Mucosa of gallbladder (tissue), 1 donor: Measurements from ENCODE around the gene SMARCC1. TPM values are rescaled to one million over a fixed set of nuclear protein-coding genes. Genes with fewer than 3 reads are reported as not detected.
"Not testable (repeated sequence)": the region's sequence is repeated elsewhere in the genome, so short reads cannot be mapped to it uniquely, and the experiment has no call there.

Source experiments
- DNase-seq: peaks from one replicate; pipeline ENCODE4 v3.0.0-alpha.2; 2020; ENCODE audit warnings: low spot score
- total RNA-seq: library from RNA; stranded (reverse); gene quantifications from one replicate; pipeline ENCODE4 v1.2.1, GENCODE V29; 2021
- donor health status: DM: no; HTN: no; CAD: no.

SMARCC1 gene
- total RNA-seq, 1 donor from 2014 or later: 68.7 TPM

DNA sequence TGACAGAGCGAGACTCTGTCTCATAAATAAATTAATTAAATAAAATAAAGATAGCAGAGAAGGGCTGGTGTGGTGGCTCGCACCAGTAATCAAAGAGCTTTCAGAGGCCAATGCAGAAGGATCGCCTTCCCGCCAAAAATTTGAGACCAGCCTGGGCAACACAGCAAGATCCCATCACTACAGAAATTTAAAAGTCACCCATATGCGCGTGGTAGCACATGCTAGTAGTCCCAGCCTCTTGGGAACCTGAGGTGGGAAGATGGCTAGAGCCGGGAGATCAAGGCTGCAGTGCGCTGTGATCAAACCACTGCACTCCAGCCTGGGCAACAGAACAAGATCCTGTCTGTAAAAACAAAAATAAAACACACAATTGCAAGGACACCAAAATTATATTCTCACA lies 9.6 kb downstream of the SMARCC1 start:
- no peak for DNase-seq

DNA sequence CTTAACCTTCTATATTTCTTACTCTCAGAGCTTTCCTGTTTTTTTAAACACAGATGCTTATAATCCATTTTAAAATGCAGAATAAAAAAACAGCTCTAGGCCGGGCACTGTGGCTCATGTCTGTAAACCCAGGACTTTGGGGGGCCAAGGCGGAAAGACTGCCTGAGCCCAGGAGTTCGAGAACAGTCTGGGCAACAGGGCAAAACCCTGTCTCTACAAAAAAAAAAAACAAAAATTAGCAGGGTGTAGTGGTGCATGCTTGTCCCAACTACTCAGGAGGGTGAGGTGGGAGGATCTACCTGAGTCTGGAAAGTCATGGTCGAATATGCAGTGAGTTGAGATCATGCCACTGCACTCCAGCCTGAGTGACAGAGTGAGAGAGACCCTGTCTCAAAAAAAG lies 15.5 kb downstream of the SMARCC1 start:
- no peak for DNase-seq

DNA sequence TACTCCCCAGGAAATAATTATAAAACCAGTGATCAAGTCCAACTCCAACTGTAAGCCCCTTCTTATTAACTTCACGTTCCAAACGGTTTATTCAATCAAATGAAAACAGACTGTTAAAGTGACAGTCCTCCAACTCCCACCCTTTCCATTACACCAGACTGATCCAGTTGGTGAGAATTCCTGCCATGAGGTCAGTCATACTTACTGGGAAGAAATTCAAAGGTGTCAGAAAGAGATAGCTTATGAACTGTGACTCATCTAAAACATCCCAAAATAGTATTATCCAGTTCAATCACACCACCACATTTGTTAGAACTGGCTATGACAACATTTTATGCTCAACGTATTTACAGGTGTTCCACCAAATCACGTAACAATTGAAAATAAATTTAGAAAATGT lies 19.5 kb downstream of the SMARCC1 start:
- no peak for DNase-seq

DNA sequence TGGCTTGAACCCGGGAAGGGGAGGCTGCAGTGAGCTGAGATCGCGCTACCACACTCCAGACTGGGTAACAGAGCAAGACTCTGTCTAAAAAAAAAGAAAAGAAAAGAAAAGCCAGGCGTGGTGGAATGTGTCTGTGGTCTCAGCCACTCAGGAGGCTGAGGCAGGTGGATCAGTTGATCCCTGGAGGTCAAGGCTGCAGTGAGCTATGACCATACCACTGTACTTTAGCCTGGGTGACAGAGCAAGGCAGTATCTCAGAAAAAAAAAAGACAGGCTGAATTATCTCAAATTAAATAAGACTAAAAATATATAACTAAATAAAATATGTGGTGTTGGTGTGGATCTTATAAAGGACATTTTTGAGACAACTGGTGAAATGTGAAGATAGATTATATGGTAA lies 20.6 kb downstream of the SMARCC1 start:
- DNase-seq: no peak

DNA sequence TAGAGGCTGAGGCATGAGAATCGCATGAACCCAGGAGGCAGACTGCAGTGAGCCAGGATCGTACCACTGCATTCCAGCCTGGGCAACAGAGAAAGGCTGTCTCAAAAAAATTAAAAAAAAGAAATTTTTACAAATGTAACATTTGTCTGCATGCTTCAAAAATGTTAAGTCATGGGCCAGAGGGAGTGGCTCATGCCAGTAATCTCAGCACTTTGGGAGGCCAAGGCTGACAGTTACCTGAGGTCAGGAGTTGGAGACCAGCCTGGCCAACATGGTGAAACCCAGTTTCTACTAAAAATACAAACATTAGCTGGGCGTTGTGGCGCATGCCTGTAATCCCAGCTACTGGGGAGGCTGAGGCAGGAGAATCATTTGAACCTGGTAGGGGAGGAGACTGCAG lies 21.5 kb downstream of the SMARCC1 start:
- not testable (repeated sequence) for DNase-seq

DNA sequence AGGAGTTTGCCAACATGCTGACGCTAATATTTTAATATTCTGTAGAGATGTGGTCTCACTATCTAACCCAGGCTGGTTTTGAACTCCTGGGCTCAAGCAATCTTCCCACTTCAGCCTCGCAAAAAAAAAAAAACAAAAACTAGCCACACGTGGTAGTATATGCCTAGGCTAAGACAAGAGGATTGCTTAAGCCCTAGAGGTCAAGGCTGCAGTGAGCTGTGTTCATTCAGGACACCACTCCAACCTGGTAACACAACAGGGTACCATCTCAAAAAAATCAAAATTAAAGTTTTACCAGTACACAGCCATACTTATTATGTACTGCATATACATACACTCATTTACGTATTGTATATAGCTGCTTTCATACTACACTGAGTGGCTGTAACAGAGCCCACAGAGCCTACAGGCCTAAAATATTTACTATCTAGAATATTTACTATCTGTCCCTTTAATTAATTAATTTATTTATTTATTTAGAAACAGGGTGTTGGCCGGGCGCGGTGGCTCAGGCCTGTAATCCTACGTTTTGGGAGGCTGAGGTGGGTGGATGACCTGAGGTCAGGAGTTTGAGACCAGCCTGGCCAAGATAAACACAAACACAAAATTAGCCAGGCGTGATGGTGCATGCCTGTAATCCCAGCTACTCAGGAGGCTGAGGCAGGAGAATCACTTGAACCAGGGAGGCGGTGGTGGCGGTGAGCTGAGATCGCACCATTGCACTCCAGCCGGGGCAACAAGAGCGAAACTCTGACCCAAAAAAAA lies 23.2 kb downstream of the SMARCC1 start:
- DNase-seq: no peak

DNA sequence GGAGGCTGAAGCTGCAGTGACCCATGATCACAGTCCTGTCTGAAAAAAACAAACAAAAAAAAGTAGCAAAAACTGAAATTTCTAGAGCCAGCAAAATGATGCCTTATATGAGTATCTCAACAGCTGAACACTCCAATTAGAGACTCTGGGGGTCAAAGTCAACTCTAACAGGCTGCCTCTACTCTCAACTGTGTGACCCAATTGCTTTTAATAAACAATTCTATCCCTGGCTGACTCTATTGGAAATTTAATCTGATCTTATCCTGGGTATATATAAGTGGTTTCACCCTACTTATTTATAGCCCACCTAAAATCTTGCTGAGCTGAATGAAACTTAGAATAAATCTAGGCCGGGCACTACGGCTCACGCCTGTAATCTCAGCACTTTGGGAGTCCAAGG lies 29.0 kb downstream of the SMARCC1 start:
- DNase-seq: no peak

DNA sequence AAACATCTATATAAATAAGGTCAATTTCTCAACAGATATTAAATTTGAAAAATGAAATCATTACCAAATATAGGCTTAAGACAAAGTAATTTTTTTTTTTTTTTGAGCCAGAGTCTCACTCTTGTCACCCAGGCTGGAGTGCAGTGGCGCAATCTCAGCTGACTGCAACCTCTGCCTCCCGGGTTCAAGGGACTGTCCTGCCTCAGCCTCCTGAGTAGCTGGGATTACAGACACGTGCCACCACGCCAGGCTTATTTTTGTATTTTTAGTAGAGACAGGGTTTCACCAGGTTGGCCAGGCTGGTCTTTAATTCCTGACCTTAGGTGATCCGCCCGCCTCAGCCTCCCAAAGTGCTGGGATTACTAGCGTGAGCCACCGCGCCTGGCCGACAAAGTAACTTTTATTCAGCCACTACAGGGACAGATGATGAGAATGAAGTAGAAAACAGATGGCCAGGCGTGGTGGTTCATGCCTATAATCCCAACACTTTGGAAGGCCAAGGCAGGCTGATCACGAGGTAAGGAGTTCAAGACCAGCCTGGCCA lies 30.8 kb downstream of the SMARCC1 start:
- DNase-seq: not testable (repeated sequence)

DNA sequence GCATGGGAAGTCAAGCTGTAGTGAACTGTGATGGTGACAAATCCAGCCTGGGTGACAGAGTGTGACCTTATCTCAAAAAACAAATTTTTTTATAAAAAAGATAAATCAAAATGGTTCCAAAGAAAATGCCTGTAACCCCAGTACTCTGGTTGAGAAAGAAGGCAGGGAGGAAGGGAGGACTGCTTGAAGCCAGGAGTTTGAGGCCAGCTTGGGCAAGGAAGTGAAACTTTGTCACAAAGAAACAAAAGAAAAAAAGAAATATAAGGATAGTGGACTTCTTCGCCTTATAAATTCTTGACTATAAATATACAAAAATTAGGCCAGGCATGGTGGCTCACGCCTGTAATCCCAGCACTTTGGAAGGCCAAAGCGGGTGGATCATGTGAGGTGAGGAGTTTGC lies 34.1 kb downstream of the SMARCC1 start:
- DNase-seq: no peak

DNA sequence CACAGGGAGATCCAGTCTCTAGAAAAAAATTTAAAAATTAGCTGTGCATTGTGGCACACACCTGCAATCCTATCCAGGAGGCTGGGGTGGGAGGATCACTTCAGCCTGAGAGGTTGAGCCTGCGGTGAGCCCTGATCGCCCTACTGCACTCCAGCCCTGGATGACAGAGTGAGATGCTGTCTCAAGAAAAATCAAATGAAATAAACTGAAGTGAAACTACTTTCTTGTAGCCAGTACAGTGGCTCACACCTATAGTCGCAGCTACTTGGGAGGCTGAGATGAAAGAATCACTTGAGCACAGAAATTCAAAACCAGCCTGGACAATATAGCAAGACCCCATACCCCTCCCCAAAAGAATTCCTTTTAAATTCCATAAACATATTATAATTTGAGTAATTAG lies 35.4 kb downstream of the SMARCC1 start:
- DNase-seq: no peak

DNA sequence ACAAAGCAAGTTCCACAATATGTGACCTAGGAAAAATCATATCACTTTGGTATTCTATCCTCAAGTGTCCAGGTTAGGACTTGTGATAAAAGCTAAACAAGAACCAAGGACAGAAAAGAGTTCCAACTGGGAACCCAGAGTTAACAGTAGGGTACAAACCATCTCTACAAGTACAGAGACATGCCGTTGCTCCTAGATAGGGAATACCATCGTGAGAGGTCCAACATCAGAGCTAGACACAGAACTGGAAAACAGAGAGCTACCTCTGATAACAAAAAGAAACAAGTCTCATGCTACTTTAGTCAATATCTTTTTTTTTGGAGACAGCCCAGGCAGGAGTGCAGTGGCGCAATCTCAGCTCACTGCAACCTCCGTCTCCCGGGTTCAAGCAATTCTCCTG lies 37.8 kb downstream of the SMARCC1 start:
- DNase-seq: no peak

DNA sequence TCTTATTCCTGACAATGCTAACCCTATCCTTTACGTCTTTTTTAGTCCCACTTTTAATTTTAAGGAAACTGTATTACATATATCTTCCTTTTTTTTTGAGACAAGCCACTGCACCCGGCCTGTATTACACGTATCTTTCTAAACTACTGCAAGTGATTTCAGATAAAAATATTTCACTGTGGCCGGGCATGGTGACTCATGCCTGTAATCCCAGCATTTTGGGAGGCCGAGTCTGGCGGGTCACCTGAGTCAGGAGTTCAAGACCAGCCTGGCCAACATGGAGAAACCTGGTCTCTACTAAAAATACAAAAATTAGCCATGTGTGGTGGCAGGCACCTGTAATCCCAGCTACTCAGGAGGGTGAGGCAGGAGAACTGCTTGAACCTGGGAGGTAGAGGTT lies 38.3 kb downstream of the SMARCC1 start:
- not testable (repeated sequence) for DNase-seq

DNA sequence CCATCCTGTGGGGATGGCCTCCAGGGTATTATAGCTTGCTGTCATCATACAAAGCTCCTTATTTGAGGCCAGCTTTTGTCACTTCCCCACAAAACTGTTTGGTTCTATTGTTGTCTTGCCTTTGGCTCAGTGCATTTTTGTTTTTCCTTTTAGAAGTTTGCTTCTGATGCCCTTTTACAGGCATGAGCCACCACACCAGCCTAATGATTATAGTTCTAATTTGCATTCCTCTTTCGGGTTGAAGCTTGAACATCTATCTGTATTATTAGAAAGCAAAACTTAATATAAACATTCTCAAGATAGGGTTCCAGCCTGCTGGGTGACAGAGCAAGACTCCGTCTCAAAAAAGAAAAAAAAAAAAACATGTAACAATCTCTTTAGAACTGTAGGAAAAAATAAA lies 39.8 kb downstream of the SMARCC1 start:
- DNase-seq: no peak

DNA sequence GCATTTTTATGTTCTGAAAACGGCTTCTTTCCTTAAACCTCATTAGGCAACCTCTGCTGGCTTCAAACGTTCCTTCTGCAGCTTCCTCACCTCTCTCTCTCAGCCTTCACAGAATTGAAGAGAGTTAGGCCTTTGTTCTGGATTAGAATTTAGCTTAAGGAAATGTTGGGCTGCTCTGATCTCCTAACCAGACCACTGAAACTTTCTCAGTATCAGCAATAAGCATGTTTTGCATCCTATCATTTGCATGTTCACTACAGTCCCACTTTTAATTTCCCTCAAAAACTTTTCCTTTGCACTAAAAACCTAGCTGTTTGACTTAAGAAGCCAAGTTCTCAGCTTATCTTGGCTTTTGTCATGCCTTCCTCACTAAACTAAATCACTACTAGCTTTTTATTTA lies 49.5 kb downstream of the SMARCC1 start:
- no peak for DNase-seq

DNA sequence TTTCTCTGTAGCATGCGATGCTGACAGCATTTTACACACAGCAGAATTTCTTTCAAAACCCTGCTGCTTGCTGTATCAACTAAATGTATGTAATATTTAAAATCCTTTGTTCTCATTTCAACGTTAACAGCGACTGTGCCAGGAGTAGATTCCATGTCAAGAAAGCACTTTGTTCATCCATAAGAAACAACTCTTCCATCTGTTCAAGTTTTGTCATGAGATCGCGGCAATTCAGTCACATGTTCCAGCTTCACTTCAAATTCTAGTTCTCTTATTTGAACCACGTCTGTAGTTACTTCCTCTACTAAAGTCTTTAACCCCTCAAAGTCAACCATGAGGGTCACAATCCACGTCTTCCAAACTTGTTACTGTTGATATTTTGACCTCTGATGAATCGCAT lies 50.6 kb downstream of the SMARCC1 start:
- DNase-seq: no peak

DNA sequence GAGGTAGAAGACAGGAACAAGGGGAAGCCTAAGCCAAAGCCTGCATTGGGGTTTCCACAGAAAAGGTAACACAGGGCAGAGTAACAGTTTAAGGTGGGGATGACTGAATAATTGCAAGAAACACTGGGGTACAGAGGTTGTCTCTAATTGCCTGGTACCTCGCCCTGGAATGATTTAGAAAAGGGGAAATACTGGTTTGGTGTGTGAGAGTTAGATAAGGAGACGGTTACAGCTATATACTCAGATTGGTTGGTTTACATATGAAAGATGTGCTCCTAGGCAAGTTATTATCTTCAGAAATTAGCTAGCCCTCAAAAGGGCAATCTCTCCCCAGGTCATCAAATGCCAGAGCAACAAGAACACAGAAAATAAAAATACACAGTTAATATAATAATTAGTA lies 58.8 kb downstream of the SMARCC1 start:
- DNase-seq: no peak

DNA sequence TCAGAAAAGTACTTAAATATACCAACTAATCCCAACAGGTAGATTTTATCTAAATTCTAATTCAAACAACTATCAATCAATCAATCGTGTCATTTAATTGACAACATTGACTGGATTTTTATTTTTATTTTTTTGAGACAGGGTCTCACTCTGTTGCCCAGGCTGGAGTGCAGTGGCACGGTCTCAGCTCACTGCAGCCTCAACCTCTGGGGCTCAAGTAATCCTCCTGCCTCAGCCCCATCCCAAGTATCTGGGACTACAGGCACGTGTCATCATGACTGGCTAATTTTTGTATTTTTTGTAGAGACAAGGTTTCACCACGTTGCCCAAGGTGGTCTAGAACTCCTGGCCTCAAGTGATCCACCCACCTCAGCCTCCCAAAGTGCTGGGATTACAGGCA lies 64.2 kb downstream of the SMARCC1 start:
- not testable (repeated sequence) for DNase-seq

DNA sequence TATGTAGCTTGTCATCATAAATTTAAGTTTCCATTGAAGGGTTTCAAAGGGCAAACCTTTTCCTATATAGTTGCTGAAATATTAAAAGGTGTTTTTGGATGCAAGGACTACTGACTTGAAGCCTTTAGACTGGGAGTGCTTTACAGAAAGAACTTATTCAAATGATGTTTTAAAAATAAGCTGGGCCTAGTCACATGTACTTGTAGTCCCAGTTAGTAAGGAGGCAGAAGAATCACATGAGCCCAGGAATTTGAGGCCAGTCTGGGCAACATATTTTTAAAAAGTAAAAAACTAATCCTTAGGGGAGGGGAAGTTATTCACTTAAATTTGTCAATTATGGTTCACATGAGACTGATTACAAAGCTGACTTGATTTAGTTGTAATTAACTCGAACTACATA lies 65.0 kb downstream of the SMARCC1 start:
- no peak for DNase-seq

DNA sequence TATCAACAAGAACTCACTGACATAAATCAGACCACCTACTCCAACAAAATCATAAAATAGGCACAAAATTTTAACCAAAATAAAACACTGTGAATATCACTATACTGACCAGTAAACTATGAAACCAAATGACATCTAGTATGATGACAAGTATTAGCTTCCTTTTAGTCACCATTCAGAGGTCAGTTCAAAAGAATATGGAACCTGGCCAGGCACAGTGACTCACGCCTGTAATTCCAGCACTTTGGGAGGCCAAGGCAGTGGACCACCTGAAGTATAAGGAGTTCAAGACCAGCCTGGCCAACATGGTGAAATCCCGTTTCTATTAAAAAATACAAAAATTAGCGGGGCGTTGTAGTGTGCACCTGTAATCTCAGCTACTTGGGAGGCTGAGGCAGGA lies 65.8 kb downstream of the SMARCC1 start:
- no peak for DNase-seq

DNA sequence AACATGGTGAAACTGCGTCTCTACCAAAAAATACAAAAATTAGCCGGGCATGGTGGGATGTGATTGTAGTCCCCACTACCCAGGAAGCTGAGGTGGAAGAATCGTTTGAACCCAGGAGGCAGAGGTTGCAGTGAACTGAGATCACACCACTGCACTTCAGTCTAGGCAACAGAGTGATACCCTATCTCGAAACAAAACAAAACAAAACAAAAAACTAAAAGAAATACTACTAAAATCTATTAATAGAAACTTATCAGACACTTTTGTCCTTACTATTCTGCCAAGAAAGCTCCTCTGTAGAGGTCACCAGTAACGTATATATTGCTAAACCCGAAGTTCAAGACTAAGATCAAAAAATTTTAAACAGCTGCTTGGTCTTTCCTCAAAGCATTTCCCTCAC lies 67.1 kb downstream of the SMARCC1 start:
- DNase-seq: no peak

DNA sequence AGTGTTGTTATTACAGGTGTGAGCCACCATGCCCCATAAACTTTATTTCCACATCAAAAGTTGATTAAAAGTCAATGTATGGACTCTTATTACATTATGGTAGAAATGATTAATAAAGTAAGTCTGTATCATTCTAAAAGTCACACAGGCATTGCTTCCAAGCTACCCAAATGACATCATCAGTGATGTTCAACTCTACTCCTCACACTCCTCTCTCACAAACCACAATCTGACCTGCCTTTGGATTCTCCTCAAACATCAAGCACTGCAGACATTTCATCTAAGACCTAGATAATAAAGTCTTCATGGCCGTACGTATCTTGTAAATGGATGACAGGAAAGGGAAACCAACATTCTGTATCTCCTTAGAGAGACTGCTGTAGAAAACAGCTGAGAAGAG lies 68.0 kb downstream of the SMARCC1 start:
- DNase-seq: no peak

DNA sequence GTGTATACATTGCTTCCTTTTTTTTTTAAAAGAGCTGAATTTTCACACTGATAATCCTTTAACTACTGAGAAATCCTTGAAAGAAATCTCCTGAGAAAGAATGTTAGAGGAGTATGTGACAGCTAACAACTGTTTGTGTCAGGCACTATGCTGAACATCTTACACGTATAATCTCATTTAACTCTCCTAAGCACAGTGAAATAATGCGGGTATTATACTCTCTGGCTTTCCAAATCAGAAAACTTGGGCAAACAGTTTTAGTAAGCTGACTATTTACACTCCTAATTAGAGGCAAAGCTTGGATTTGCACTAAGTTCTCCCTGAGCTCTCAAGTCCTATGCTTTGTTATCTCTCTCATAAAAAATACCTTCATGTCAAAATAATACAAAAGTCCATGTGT lies 69.3 kb downstream of the SMARCC1 start:
- no peak for DNase-seq

DNA sequence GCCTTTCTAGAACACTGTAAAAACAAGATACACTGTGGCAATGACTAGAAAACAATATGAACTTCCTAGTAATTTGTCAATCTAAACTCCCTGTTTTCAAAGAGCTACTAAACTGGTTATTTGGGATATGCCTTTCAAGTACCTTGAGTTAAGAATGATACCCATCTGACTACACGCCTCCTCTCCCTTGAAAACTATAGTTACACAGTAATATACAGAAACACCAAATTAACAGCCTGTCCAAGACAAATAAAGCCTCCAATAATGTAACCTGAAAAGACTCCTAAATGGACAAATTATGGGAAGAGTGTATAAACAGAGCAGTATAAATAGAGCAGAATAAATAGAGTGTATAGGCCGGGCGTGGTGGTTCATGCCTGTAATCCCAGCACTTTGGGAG lies 70.1 kb downstream of the SMARCC1 start:
- no peak for DNase-seq

DNA sequence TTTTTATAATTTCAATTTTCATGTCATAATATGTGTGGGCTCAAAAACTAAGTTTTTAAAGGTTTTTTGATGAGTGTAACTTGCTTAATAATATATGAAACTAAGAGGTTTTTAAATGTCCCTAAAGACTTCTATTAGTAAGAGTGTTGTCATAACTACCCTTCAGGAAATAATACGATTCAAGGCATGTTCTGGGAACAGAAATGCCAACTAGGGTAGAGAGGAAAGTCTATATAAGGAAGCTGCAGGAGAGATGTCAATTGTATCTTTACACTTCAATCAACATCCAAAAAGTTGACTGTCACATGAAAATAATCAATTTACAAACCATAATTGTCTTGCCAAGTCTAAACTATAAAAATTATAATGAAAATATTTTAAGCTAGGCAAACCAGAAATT lies 76.3 kb downstream of the SMARCC1 start:
- no peak for DNase-seq
